Esophagus (tissue), 2 donors: ENCODE results near the gene TPO. TPM values are rescaled to one million over a fixed set of nuclear protein-coding genes. Genes with fewer than 3 reads are reported as not detected.
"Not testable (repeated sequence)": the region's sequence is repeated elsewhere in the genome, so short reads cannot be mapped to it uniquely, and the experiment has no call there.

ENCODE experiments used
- H3K27ac ChIP-seq, 2 donors: one replicate each; pipeline ENCODE4 v1.5.1; 2013; ENCODE audit warnings: low read depth in 2 of 2, mild to moderate bottlenecking in 2 of 2, inconsistent platforms in 1 of 2, low read length in 1 of 2, moderate library complexity in 1 of 2
- H3K27me3 ChIP-seq, 2 donors: one replicate each; pipeline ENCODE4 v1.6.1; 2013; ENCODE audit warnings: low read length in 2 of 2, control low read depth in 1 of 2, mild to moderate bottlenecking in 1 of 2; ENCODE audit not compliant: insufficient read depth in 2 of 2, control insufficient read depth in 1 of 2
- H3K36me3 ChIP-seq, 2 donors: one replicate each; pipeline ENCODE4 v1.6.1; 2013; ENCODE audit warnings: low read length in 1 of 2; ENCODE audit not compliant: control insufficient read depth in 2 of 2, insufficient read depth in 2 of 2
- H3K4me1 ChIP-seq, 2 donors: one replicate each; pipeline ENCODE4 v1.6.1; 2013; ENCODE audit warnings: low read length in 1 of 2; ENCODE audit not compliant: control insufficient read depth in 2 of 2, insufficient read depth in 2 of 2
- H3K4me3 ChIP-seq, 2 donors: one replicate each; pipeline ENCODE4 v1.5.1; 2013; ENCODE audit warnings: low read length in 2 of 2, mild to moderate bottlenecking in 2 of 2, low read depth in 1 of 2, moderate library complexity in 1 of 2
- H3K9me3 ChIP-seq, 2 donors: one replicate each; pipeline ENCODE4 v1.6.1; 2013; ENCODE audit warnings: mild to moderate bottlenecking in 2 of 2, low read depth in 1 of 2, low read length in 1 of 2, moderate library complexity in 1 of 2; ENCODE audit not compliant: control insufficient read depth in 2 of 2, insufficient read depth in 1 of 2
- WGBS, 2 donors: extraction: QIAGEN DNeasy Blood & Tissue Kit; methylation state at CpG; one replicate each; pipeline ENCODE4 v1.1.7; 2013; 5-methylcytosine and 5-hydroxymethylcytosine counted together
- polyA plus RNA-seq, 2 donors: library from polyadenylated mRNA; stranded (reverse); fragments of 200-250 nt; gene quantifications; one replicate each; pipeline ENCODE4 v1.2.3, GENCODE V29; 2013
- donor health status: healthy with polysubstance abuse.
- donor health status: Bipolar disorder and iron deficiency.

The TPO gene
- polyA plus RNA-seq, 2 donors = 1.3 to 1.5 TPM

DNA sequence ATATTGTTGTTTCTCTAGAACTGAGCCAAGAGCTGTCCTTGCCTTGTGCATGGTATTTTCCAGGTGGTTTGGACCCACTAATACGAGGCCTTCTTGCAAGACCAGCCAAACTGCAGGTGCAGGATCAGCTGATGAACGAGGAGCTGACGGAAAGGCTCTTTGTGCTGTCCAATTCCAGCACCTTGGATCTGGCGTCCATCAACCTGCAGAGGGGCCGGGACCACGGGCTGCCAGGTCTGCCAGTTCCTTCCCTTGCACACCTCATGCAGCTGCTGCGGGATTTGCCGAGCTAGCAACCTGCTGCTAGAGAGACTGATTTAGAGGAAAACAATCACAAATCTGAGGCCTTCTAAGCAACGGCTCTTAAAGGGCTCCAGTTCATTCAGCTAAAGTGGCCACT is 74.5 kb downstream of the TPO start:
- no peaks in the 10 kb centered on the region for H3K4me1 ChIP-seq
- 78 to 79% methylated on average over 9 of the region's 9 CpGs for WGBS, 2 donors
- H3K27ac ChIP-seq = no peak overlapping the region
- no peak overlapping the region for H3K4me3 ChIP-seq
- H3K36me3 ChIP-seq = no peaks in the 10 kb centered on the region
- no peaks in the 10 kb centered on the region for H3K27me3 ChIP-seq
- H3K9me3 ChIP-seq = peaks cover 3 to 7% of the 10 kb centered on the region in 2 donors

DNA sequence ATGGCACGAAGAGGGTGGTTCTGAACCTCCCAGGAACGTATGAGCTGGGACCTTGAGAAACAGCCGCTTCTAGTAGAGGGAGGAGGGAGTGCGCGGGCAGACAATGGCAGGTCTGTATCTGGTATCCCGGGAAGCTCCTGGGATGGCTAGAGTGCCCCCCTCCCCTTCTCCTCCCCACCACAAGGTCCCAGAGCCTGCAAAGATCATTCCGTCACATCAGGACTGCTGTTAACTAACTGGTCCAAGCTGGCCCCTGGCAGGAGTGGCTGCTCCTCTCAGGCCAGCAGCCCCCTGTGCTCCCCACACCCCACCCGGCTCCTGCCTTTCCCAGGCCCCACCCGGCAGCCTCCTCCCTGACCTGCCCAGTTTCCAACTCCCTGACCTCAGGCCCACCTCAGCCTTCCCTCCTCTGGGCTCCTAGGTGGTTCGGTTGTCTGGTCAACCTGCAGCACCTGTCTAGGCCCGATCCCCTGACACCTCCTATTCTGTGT is 75.0 kb downstream of the TPO start:
- H3K9me3 ChIP-seq = peaks cover 3 to 7% of the 10 kb centered on the region in 2 donors
- no peaks in the 10 kb centered on the region for H3K27me3 ChIP-seq
- no peak overlapping the region for H3K4me3 ChIP-seq
- WGBS, 2 donors = 80 to 83% methylated on average over 10 to 11 of the region's 11 CpGs
- H3K27ac ChIP-seq = no peak overlapping the region
- no peaks in the 10 kb centered on the region for H3K36me3 ChIP-seq
- no peaks in the 10 kb centered on the region for H3K4me1 ChIP-seq

DNA sequence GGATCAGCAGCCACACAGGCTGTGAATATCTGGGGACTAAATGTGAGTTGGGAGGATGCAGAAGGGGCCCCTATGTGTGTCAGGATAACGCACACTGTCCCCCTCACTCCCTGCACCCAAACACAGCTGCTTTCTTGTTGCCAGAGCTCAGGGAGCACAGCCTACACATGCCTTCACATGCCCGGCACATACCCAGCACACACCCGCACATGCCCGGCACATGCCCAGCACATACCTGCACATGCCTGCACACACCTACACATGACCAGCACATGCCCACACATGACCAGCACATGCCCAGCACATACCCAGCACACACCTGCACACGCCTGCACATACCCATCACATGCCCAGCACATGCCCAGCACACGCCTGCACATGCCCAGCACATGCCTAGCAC is 75.6 kb downstream of the TPO start:
- no peak overlapping the region for H3K4me3 ChIP-seq
- H3K4me1 ChIP-seq = no peaks in the 10 kb centered on the region
- no peak overlapping the region for H3K27ac ChIP-seq
- 90 to 93% methylated on average over 6 of the region's 6 CpGs for WGBS, 2 donors
- peaks cover 3 to 7% of the 10 kb centered on the region in 2 donors for H3K9me3 ChIP-seq
- H3K27me3 ChIP-seq = no peaks in the 10 kb centered on the region
- H3K36me3 ChIP-seq = no peaks in the 10 kb centered on the region

DNA sequence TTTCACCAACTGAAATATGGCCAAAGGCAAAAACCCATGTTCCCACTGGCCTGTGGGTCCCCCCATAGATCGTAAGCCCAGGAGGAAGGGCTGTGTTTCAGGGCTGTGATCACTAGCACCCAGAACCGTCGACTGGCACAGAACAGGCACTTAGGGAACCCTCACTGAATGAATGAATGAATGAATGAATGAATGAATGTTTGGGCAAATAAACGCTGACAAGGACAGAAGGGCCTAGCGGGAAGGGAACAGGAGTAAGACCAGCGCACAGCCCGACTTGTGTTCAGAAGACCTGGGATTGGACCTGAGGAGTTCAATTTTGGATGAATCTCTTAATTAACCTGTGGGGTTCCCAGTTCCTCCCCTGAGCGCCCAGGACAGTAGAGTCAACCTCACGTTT is 76.2 kb downstream of the TPO start:
- no peaks in the 10 kb centered on the region for H3K4me1 ChIP-seq
- no peak overlapping the region for H3K27ac ChIP-seq
- no peaks in the 10 kb centered on the region for H3K27me3 ChIP-seq
- H3K9me3 ChIP-seq = peaks cover 3 to 7% of the 10 kb centered on the region in 2 donors
- no peak overlapping the region for H3K4me3 ChIP-seq
- 95 to 96% methylated on average over 9 of the region's 9 CpGs for WGBS, 2 donors
- H3K36me3 ChIP-seq = no peaks in the 10 kb centered on the region

DNA sequence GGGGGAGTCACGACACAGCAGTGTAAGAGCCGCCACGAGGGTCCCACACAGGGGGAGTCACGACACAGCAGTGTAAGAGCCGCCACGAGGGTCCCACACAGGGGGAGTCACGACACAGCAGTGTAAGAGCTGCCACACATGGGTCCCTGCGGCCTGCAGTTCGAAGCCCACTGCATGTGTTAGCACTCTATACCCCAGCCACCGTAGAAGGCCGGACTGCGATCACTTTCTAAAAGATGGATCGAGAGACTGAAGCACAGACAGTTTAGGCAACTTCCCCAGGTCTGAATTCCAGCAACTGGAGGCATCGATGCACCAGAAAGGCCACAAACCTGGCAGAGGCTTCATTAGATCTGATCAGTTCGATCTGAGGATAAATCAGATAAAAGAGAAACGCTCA is 77.1 kb downstream of the TPO start:
- 90 to 92% methylated on average over 15 to 16 of the region's 16 CpGs for WGBS, 2 donors
- H3K36me3 ChIP-seq, H3K4me1 ChIP-seq, H3K4me3 ChIP-seq, H3K9me3 ChIP-seq, H3K27ac ChIP-seq, H3K27me3 ChIP-seq: not testable (repeated sequence)

DNA sequence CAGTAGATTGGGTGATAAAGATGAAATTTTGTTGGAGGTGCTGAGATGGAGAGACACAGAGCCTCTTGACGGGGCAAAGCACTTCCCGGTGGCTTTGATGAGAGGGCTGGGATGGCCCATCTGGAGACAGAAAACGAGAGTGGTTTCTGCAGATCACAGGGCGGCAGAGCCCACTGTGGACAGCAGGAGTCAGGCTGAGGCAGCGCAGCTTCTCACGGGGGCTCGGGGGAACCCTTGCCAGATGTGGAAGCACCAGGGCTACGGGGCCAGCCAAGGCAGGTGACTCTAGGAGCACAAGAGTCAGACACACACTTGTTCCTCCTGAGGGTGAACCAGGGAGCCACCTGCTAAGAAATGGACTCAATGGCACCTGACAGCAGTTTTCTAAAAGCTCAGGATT is 78.5 kb downstream of the TPO start:
- no peaks in the 10 kb centered on the region for H3K27me3 ChIP-seq
- H3K36me3 ChIP-seq = no peaks in the 10 kb centered on the region
- H3K27ac ChIP-seq = no peak overlapping the region
- 70 to 84% methylated on average over 8 of the region's 8 CpGs for WGBS, 2 donors
- no peak overlapping the region for H3K4me3 ChIP-seq
- H3K4me1 ChIP-seq = no peaks in the 10 kb centered on the region
- H3K9me3 ChIP-seq = peaks cover 3 to 7% of the 10 kb centered on the region in 2 donors

DNA sequence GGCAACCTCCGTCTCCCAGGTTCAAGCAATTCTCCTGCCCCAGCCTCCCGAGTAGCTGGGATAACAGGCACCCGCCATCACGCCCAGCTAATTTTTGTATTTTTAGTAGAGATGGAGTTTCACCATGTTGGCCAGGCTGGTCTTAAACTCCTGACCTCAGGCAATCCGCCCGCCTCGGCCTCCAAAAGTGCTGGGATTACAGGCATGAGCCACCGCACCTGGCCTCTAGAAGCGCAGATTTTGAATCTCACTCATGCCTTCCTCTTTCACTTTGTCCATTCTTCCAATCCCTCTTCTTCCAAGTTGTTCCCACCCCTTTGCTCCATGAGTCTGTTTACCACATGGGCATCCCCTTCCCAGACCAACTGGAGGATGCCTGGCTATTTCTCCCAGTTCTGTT is 79.0 kb downstream of the TPO start:
- not testable (repeated sequence) for H3K4me3 ChIP-seq, H3K36me3 ChIP-seq, H3K9me3 ChIP-seq, H3K27me3 ChIP-seq, H3K4me1 ChIP-seq, H3K27ac ChIP-seq
- 91 to 94% methylated on average over 8 to 9 of the region's 9 CpGs for WGBS, 2 donors

DNA sequence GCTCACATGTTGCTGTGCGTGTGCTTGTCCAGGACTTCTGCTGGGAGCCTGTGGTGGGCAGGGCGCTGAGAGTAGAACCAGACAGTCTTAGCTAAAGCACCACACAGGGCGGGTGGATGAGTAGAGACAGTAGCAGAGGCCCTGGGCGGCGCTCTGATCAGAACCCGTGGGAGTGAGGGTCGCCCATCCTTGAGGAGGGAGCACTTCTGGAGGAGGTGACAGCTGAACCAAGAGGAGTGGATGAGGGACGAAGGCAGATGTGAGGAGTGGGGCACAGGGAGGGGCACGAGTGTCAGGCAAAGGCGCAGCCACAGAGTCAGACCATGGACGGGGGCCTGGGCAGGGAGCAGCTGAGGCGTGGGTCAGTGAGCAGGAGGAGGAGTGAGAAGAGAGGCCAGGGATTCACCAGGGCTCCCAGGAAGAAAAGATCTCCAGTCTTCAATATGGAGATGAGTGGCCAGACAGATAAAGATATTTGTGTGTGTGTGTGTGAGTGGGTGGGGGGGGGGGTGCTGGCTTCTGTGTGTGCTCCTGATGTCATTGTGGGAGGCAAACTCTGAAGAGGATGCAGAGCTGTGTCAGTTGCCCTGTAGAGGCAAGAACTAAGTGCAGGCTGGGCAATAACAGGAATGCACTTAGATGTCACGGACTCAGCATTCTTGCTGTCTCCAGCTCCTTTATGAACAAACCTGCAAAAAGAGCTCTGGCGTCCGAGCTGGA is 79.6 kb downstream of the TPO start:
- 77 to 78% methylated on average over 15 of the region's 15 CpGs for WGBS, 2 donors
- H3K4me3 ChIP-seq = no peak overlapping the region
- no peaks in the 10 kb centered on the region for H3K4me1 ChIP-seq
- no peak overlapping the region for H3K27ac ChIP-seq
- peaks cover 3 to 9% of the 10 kb centered on the region in 2 donors for H3K9me3 ChIP-seq
- H3K27me3 ChIP-seq = no peaks in the 10 kb centered on the region
- H3K36me3 ChIP-seq = no peaks in the 10 kb centered on the region

DNA sequence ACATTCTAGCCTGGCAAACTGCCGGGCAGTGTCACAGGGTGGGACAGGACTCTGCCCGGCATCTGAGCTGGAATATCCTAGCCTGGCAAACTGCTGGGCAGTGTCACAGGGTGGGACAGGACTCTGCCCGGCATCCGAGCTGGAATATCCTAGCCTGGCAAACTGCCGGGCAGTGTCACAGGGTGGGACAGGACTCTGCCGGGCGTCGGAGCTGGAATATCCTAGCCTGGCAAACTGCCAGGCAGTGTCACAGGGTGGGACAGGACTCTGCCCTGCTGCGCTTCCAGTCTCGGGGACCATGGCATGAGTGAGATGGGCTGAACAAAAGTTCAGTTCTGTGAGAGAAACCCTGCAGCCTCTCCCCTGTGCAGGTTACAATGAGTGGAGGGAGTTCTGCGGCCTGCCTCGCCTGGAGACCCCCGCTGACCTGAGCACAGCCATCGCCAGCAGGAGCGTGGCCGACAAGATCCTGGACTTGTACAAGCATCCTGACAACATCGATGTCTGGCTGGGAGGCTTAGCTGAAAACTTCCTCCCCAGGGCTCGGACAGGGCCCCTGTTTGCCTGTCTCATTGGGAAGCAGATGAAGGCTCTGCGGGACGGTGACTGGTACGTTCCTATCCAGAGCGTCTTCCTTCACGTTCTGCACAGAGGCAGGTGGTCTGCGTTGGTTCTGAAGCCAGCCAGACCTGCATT is 80.3 kb downstream of the TPO start:
- WGBS, 2 donors = 63 to 70% methylated on average over 24 of the region's 24 CpGs
- H3K27ac ChIP-seq = no peak overlapping the region

DNA sequence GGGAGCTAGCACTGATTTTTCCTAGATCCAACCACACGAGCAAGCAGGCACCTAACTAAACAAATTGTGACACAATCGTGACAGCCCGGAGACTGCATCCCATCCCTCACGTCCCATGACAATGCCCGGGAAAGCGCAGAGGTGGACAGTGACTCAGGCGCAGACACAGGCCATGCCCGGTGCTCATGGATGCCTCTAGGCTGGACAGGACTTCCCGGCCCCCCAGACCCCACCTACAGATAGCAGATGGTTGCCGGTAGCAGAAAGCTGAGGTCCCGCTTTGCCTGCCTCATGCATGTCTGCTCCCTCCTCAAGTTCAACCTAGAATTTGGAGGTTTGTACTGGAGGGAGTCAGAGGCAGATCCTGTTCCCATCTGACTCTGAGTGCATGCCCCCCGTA is 81.0 kb downstream of the TPO start:
- no peaks in the 10 kb centered on the region for H3K4me1 ChIP-seq
- H3K36me3 ChIP-seq = no peaks in the 10 kb centered on the region
- WGBS, 2 donors = 80 to 84% methylated on average over 12 of the region's 12 CpGs
- H3K27me3 ChIP-seq = no peaks in the 10 kb centered on the region
- H3K9me3 ChIP-seq = peaks cover 0 to 2% of the 10 kb centered on the region in 2 donors
- H3K4me3 ChIP-seq = no peak overlapping the region
- no peak overlapping the region for H3K27ac ChIP-seq

More for the DNA sequence above, 80.3 kb downstream of the TPO start:
- H3K27me3 ChIP-seq = no peaks in the 10 kb centered on the region
- H3K4me1 ChIP-seq = no peaks in the 10 kb centered on the region
- no peak overlapping the region for H3K4me3 ChIP-seq
- H3K36me3 ChIP-seq = no peaks in the 10 kb centered on the region
- H3K9me3 ChIP-seq = peaks cover 0 to 6% of the 10 kb centered on the region in 2 donors
